ENCODE data around the gene MSMP.

- no peak for TF ChIP-seq CTCF (IDR thresholded peaks at IDR 0.05)
- no peak for TF ChIP-seq EZH2 (IDR thresholded peaks at IDR 0.05)
These were observed 27.0 kb upstream of the MSMP start for GRCh38 chr9:35781066-35781465.

Data from neural progenitor cell (in vitro differentiated cells).